Chondrocyte (in vitro differentiated cells): ENCODE measurements around the gene HRH1. TPM values are rescaled to one million over a fixed set of nuclear protein-coding genes. Genes with fewer than 3 reads are reported as not detected.
"Not testable (repeated sequence)": the region's sequence is repeated elsewhere in the genome, so short reads cannot be mapped to it uniquely, and the experiment has no call there.

Experiments
- DNase-seq: peaks from one replicate; pipeline ENCODE4 v3.0.0; 2021; ENCODE audit warnings: mixed read lengths, low spot score
- H3K27ac Mint-ChIP-seq: one replicate; pipeline ENCODE4 v1.8.0; 2021; ENCODE audit warnings: mild to moderate bottlenecking, moderate library complexity, mixed read lengths; ENCODE audit not compliant: unreplicated experiment
- H3K27me3 Mint-ChIP-seq: 2 replicates; pipeline ENCODE4 v1.8.0; 2021; ENCODE audit warnings: low read depth, mixed read lengths
- H3K36me3 Mint-ChIP-seq: 2 replicates; pipeline ENCODE4 v1.8.0; 2021; ENCODE audit warnings: low read depth, mixed read lengths
- H3K4me1 Mint-ChIP-seq: 2 replicates; pipeline ENCODE4 v1.8.0; 2021; ENCODE audit warnings: low read depth, mild to moderate bottlenecking, mixed read lengths
- H3K4me3 Mint-ChIP-seq: one replicate; pipeline ENCODE4 v1.8.0; 2021; ENCODE audit warnings: mild to moderate bottlenecking, moderate library complexity, mixed read lengths; ENCODE audit not compliant: unreplicated experiment
- H3K9me3 Mint-ChIP-seq: 2 replicates; pipeline ENCODE4 v1.8.0; 2021; ENCODE audit warnings: low read depth, mixed read lengths
- total RNA-seq: library from RNA; stranded (reverse); gene quantifications from 3 replicates; pipeline ENCODE4 v1.2.1, GENCODE V29; 2021
- TF ChIP-seq, protein P1 (sequence below): fragments of 200-600 bp; sonication (generic); IDR thresholded peaks from 2 replicates; pipeline ENCODE4 v1.5.0; 2021; ENCODE audit warnings: antibody characterized with exemption, mild to moderate bottlenecking, moderate library complexity

The HRH1 gene
- total RNA-seq, 1 donor from 2014 or later: 30.1 TPM

- Mint-ChIP-seq H3K4me1 (peaks cover 67% of the 10 kb centered on the region), H3K27me3 (no peaks in the 10 kb centered on the region), H3K36me3 (peaks cover 15% of the 10 kb centered on the region), H3K9me3 (no peaks in the 10 kb centered on the region), H3K4me3 (no peak overlapping the region), H3K27ac (peak overlapping the region; percentile 0)
- DNase-seq: no peak
- TF ChIP-seq, protein P1, sequence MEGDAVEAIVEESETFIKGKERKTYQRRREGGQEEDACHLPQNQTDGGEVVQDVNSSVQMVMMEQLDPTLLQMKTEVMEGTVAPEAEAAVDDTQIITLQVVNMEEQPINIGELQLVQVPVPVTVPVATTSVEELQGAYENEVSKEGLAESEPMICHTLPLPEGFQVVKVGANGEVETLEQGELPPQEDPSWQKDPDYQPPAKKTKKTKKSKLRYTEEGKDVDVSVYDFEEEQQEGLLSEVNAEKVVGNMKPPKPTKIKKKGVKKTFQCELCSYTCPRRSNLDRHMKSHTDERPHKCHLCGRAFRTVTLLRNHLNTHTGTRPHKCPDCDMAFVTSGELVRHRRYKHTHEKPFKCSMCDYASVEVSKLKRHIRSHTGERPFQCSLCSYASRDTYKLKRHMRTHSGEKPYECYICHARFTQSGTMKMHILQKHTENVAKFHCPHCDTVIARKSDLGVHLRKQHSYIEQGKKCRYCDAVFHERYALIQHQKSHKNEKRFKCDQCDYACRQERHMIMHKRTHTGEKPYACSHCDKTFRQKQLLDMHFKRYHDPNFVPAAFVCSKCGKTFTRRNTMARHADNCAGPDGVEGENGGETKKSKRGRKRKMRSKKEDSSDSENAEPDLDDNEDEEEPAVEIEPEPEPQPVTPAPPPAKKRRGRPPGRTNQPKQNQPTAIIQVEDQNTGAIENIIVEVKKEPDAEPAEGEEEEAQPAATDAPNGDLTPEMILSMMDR: no peak
These were observed 5.2 kb downstream of the HRH1 start for GRCh38 chr3:11159421-11159904.

DNA sequence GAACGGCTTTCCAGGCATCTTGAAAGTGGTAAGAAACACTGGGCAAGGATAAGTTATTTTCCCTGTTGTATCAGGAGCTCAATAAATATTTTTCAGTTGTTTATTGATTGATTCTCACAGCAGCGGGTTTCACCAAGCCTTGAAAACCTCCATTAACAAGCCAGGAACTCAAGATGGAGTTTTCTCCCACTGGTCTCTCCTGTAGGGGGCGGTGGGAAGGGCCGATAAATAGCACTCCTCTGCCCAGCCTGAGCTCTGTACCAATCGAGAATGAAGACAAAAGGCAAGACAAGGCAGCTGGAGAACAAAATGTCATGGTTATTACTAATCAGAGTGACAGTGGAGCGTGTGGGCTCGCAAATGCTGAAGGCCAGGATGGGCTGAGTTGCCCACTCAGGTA, 7.4 kb downstream of the HRH1 start:
- Mint-ChIP-seq H3K27ac (no peak overlapping the region), H3K27me3 (no peaks in the 10 kb centered on the region), H3K36me3 (peaks cover 13% of the 10 kb centered on the region), H3K4me3 (no peak overlapping the region), H3K4me1 (peaks cover 55% of the 10 kb centered on the region), H3K9me3 (no peaks in the 10 kb centered on the region)
- no peak for DNase-seq
- TF ChIP-seq, protein P1: no peak

DNA sequence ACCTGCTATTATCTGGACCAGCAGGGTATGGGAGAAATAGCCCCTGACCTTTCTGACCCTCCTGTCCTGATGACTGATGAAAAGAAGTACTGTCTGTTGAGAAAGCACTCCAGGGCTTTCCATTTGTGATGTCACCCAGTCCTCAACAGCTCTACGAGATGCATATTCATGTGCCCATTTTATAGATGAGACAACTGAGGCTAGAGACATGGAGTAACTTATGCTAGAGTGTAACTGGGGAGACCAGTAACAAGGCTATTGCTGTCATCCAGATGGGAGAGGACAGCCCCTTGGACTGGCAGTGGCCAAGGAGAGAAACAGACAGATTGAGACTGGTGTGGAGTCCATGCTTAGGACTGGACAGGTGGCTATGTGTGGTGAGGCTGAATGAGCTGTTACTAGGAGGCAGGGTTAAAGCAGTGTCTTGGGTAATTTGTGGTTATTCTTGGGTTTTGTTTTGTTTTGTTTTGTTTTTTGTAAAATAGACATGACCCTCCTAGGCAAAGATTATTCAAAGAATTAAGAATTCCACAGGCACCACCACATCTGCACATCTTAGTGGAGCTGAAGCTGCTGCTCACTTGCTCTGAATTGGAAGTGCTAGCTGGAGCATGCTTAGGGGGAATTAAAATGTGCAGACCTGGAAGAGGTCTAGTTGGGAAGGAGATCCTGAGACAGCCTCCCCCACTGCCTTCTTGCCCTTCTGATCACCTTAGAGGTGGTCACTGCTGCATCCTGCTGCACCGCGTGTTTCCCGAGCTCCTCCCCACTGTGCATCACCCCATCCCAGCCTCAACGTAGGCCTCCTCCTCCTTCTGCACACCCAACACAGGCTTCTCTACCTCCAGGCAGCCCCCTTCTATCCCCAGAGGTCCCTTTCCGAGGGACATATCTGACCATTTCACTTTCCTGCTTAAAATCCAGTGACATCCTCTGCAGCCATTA, 8.4 kb downstream of the HRH1 start:
- Mint-ChIP-seq H3K36me3 (peaks cover 16% of the 10 kb centered on the region), H3K9me3 (no peaks in the 10 kb centered on the region), H3K27ac (peak overlapping the region; percentile 7), H3K27me3 (no peaks in the 10 kb centered on the region), H3K4me3 (no peak overlapping the region), H3K4me1 (peaks cover 47% of the 10 kb centered on the region)
- DNase-seq: no peak
- TF ChIP-seq, protein P1: no peak

DNA sequence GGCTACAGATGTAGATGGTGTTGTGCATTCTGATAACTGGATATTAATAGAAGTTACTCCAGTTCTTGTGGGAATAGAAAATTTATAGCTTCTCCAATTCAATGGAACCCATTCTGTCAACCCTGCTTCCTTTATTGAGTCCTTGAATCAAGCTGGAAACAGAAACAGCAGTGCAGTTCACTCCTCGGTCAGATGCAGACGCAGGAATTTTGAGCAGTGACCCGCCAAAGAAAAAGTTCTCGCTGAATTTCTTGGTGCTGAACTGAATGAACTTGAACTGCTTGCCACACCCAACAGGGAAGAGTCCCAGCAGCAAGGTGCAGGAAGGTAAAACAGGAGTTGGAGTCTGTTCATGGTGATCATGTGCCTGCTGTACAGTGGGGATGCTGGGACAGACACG, 10.3 kb downstream of the HRH1 start:
- TF ChIP-seq, protein P1: no peak
- Mint-ChIP-seq H3K4me3 (no peak overlapping the region), H3K36me3 (peaks cover 18% of the 10 kb centered on the region), H3K27me3 (no peaks in the 10 kb centered on the region), H3K4me1 (peaks cover 49% of the 10 kb centered on the region), H3K27ac (no peak overlapping the region), H3K9me3 (no peaks in the 10 kb centered on the region)
- DNase-seq: no peak

- H3K27ac Mint-ChIP-seq: no peak overlapping the region
- H3K9me3 Mint-ChIP-seq: no peaks in the 10 kb centered on the region
- H3K36me3 Mint-ChIP-seq: peaks cover 15% of the 10 kb centered on the region
- no peaks in the 10 kb centered on the region for H3K27me3 Mint-ChIP-seq
- DNase-seq: no peak
- TF ChIP-seq, protein P1: no peak
- no peak overlapping the region for H3K4me3 Mint-ChIP-seq
- H3K4me1 Mint-ChIP-seq: peaks cover 49% of the 10 kb centered on the region
These were observed 11.2 kb downstream of the HRH1 start for GRCh38 chr3:11165476-11165875.

DNA sequence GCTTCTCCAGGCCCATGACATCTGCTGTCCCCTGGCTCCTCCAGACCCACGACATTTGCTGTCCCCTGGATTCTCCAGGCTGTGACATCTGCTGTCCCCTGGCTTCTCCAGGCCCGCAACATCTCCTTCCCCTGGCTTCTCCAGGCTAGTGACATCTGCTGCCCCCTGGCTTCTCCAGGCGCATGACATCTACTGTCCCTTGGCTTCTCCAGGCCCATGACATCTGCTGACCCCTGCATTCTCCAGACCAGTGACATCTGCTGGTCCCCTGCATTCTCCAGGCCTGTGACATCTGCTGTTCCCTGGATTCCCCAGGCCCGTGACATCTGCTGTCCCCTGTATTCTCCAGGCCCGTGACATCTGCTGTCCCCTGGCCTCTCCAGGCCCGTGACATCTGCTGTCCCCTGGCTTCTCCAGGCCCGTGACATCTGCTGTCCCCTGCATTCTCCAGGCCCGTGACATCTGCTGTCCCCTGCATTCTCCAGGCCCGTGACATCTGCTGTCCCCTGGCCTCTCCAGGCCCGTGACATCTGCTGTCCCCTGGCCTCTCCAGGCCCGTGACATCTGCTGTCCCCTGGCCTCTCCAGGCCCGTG, 12.6 kb downstream of the HRH1 start:
- not testable (repeated sequence) for H3K27me3 Mint-ChIP-seq, H3K27ac Mint-ChIP-seq, DNase-seq, H3K9me3 Mint-ChIP-seq, H3K4me3 Mint-ChIP-seq
- H3K4me1 Mint-ChIP-seq: peaks cover 61% of the 10 kb centered on the region
- H3K36me3 Mint-ChIP-seq: peaks cover 10% of the 10 kb centered on the region
